GM23338 (cell line): ENCODE data around the gene THEM5.

ENCODE experiments used
- CREB1 ChIP-seq: fragments of 250-450 bp; sonication (Bioruptor Pico); IDR thresholded peaks from 2 replicates; pipeline ENCODE4 v1.5.0; 2020; ENCODE audit warnings: low read depth, mild to moderate bottlenecking, moderate library complexity
- CTCF ChIP-seq, 2 experiments: fragments of 200-600 bp in 1 of 2; sonication (generic) in 1 of 2; conservative IDR thresholded peaks; 2 replicates each; pipeline versions ENCODE4 v1.5.1 to v1.6.1; 2016 to 2017; ENCODE audit warnings: antibody characterized with exemption in 2 of 2, low read depth in 2 of 2, mild to moderate bottlenecking in 2 of 2, moderate library complexity in 1 of 2
- ETS1 ChIP-seq: IDR thresholded peaks from 2 replicates; pipeline ENCODE4 v1.6.1; 2016; ENCODE audit warnings: antibody characterized with exemption
- EZH2 ChIP-seq: fragments of 200-600 bp; sonication (generic); IDR thresholded peaks from one replicate; pipeline ENCODE4 v1.8.0; 2017; ENCODE audit warnings: antibody characterized with exemption, mild to moderate bottlenecking, low read depth; ENCODE audit not compliant: unreplicated experiment
- EZH2phosphoT487 ChIP-seq: fragments of 200-600 bp; sonication (generic); IDR thresholded peaks from one replicate; pipeline ENCODE4 v1.8.1; 2018; ENCODE audit warnings: antibody characterized with exemption; ENCODE audit not compliant: unreplicated experiment
- JUNB ChIP-seq: IDR thresholded peaks from one replicate; pipeline ENCODE4 v1.6.1; 2016; ENCODE audit warnings: antibody characterized with exemption; ENCODE audit not compliant: unreplicated experiment
- NANOG ChIP-seq: IDR thresholded peaks from 2 replicates; pipeline ENCODE4 v1.6.1; 2016; ENCODE audit warnings: antibody characterized with exemption, borderline replicate concordance
- POLR2AphosphoS5 ChIP-seq: IDR thresholded peaks from 2 replicates; pipeline ENCODE4 v1.6.1; 2016; ENCODE audit warnings: antibody characterized with exemption, low read depth
- REST ChIP-seq: IDR thresholded peaks from one replicate; pipeline ENCODE4 v1.6.1; 2018; ENCODE audit warnings: antibody characterized with exemption; ENCODE audit not compliant: unreplicated experiment

GRCh38 chr1:151891512-151891911 is 38.0 kb upstream of the THEM5 start:
- TF ChIP-seq CTCF (conservative IDR thresholded peaks at IDR 0.05; ENCODE audit: low read depth in 2 of 2) (no peak), EZH2 (no peak), CREB1 (CRISPR knock-in tag) (no peak), POLR2AphosphoS5 (no peak), EZH2phosphoT487 (no peak), ETS1 (no peak), JUNB (no peak), NANOG (no peak), REST (no peak)
